HepG2 (cell line): ENCODE data around the gene DOCK4. TPM values are rescaled to one million over a fixed set of nuclear protein-coding genes. Genes with fewer than 3 reads are reported as not detected.
A peak's percentile ranks its signal among the peaks of the same experiment; 100 is the strongest.

Source experiments
- ATF7 ChIP-seq, 2 experiments: fragments of 450-650 bp in 1 of 2; sonication (generic) in 1 of 2; formaldehyde crosslinking in 1 of 2; IDR thresholded peaks; 2 replicates each; pipeline versions ENCODE4 v1.4.0 to v1.6.1; 2016 to 2020; ENCODE audit warnings: antibody characterized with exemption in 1 of 2, mild to moderate bottlenecking in 1 of 2, missing genetic modification reagents in 1 of 2
- DNMT3B ChIP-seq: conservative IDR thresholded peaks from 2 replicates; pipeline ENCODE4 v1.6.1; 2016; ENCODE audit warnings: missing biosample characterization, control low read depth
- EHMT2 ChIP-seq: fragments of 200-600 bp; sonication (generic); IDR thresholded peaks from 2 replicates; pipeline ENCODE4 v1.7.0; 2017; ENCODE audit warnings: antibody characterized with exemption, low read depth, low read length, borderline replicate concordance
- FOXP4 ChIP-seq: sonication (generic); formaldehyde crosslinking; IDR thresholded peaks from 2 replicates; pipeline ENCODE4 v1.4.0; 2020; ENCODE audit warnings: missing genetic modification reagents
- JARID2 ChIP-seq: sonication (generic); formaldehyde crosslinking; IDR thresholded peaks from 2 replicates; pipeline ENCODE4 v1.8.1; 2023; ENCODE audit warnings: missing genetic modification reagents, inconsistent platforms; ENCODE audit not compliant: insufficient replicate concordance
- NR2F6 ChIP-seq, 2 experiments: IDR thresholded peaks; 2 replicates each; pipeline ENCODE4 v1.6.1; 2016; ENCODE audit warnings: antibody characterized with exemption in 1 of 2, mild to moderate bottlenecking in 1 of 2
- PCBP1 ChIP-seq: fragments of 200-400 bp; formaldehyde crosslinking; IDR thresholded peaks from 2 replicates; pipeline ENCODE4 v1.6.1; 2017; ENCODE audit warnings: mild to moderate bottlenecking, low read depth, low read length, borderline replicate concordance
- PPARG ChIP-seq: conservative IDR thresholded peaks from 2 replicates; pipeline ENCODE4 v1.6.1; 2016; ENCODE audit warnings: missing biosample characterization, missing genetic modification reagents
- PRDM10 ChIP-seq: sonication (generic); formaldehyde crosslinking; IDR thresholded peaks from 2 replicates; pipeline ENCODE4 v1.4.0; 2020; ENCODE audit warnings: low read depth, missing genetic modification reagents
- TFDP1 ChIP-seq: IDR thresholded peaks from 2 replicates; pipeline ENCODE4 v1.6.1; 2016; ENCODE audit warnings: missing compliant biosample characterization, missing genetic modification reagents, borderline replicate concordance
- TFDP2 ChIP-seq: sonication (generic); formaldehyde crosslinking; IDR thresholded peaks from 2 replicates; pipeline ENCODE4 v1.4.0; 2020; ENCODE audit warnings: missing genetic modification reagents
- TOPORS ChIP-seq: sonication (generic); formaldehyde crosslinking; IDR thresholded peaks from 2 replicates; pipeline ENCODE4 v1.8.0; 2023; ENCODE audit warnings: mild to moderate bottlenecking, missing genetic modification reagents
- TSC22D2 ChIP-seq: sonication (generic); formaldehyde crosslinking; IDR thresholded peaks from 2 replicates; pipeline ENCODE4 v1.5.1; 2020; ENCODE audit warnings: missing genetic modification reagents, mild to moderate bottlenecking, borderline replicate concordance
- XRCC5 ChIP-seq: fragments of 200-400 bp; formaldehyde crosslinking; optimal IDR thresholded peaks from 2 replicates; pipeline ENCODE3; 2017; ENCODE audit warnings: mild to moderate bottlenecking, low read length
- ZNF207 ChIP-seq: fragments of 450-650 bp; IDR thresholded peaks from 2 replicates; pipeline ENCODE4 v1.6.1; 2016; ENCODE audit warnings: antibody characterized with exemption, borderline replicate concordance
- ZNF329 ChIP-seq: sonication (generic); formaldehyde crosslinking; IDR thresholded peaks from 2 replicates; pipeline ENCODE4 v1.9.0; 2021; ENCODE audit warnings: low read depth, mild to moderate bottlenecking, missing genetic modification reagents
- ZNF331 ChIP-seq: sonication (generic); formaldehyde crosslinking; IDR thresholded peaks from 2 replicates; pipeline ENCODE4 v1.4.0; 2020; ENCODE audit warnings: missing genetic modification reagents
- ZNF607 ChIP-seq: sonication (generic); formaldehyde crosslinking; IDR thresholded peaks from 2 replicates; pipeline ENCODE4 v1.5.1; 2020; ENCODE audit warnings: missing genetic modification reagents, mild to moderate bottlenecking, borderline replicate concordance
- ZNF644 ChIP-seq: IDR thresholded peaks from 2 replicates; pipeline ENCODE4 v1.6.1; 2016; ENCODE audit warnings: low read depth
- ZSCAN20 ChIP-seq: sonication (generic); formaldehyde crosslinking; IDR thresholded peaks from 2 replicates; pipeline ENCODE4 v1.4.0; 2020; ENCODE audit warnings: missing genetic modification reagents, mild to moderate bottlenecking, borderline replicate concordance
- polyA plus RNA-seq, 8 experiments: library from polyadenylated mRNA; depleted of rRNA in 3 of 8; stranded (reverse) in 7 of 8; unstranded in 1 of 8; fragments of >200 nt; fragmentation: Illumina TruSeq in 4 of 8; extraction: Trizol in 4 of 8; gene quantifications; 2 replicates each; pipeline versions ENCODE4 v1.2.1 to v1.2.3, GENCODE V29; 2011 to 2016; ENCODE audit warnings: low read depth in 4 of 8, missing spikeins in 1 of 8, mixed read lengths in 1 of 8; ENCODE audit not compliant: insufficient read depth in 1 of 8
- total RNA-seq, 5 experiments: library from RNA; depleted of rRNA; stranded (reverse); fragments of >200 nt; fragmentation: Illumina TruSeq; extraction: Trizol; gene quantifications; 2 replicates each; pipeline ENCODE4 v1.2.3, GENCODE V29; 2016; ENCODE audit warnings: low read depth in 1 of 5

The DOCK4 gene
- total and polyA plus RNA-seq, 2 of the 13 experiments (the other 11 are each of a cell fraction or from before 2014, with no cell fraction given): 13.5 to 17.4 TPM

GRCh38 chr7:112086496-112087254 is 119.5 kb downstream of the DOCK4 start (continued):
- TF ChIP-seq ZNF644: peak; percentile 90
- TF ChIP-seq XRCC5: no peak
- no peak for TF ChIP-seq PCBP1
- TF ChIP-seq PRDM10: 0 out of 2 replicates have a peak, but pooled peaks have one; percentile 41
- TF ChIP-seq ZSCAN20 (CRISPR knock-in tag): 0 out of 2 replicates have a peak, but pooled peaks have one; percentile 11
- no peak for TF ChIP-seq ZNF329 (CRISPR knock-in tag)
- TF ChIP-seq DNMT3B (CRISPR knock-in tag): no peak
- no peak for TF ChIP-seq TOPORS
- TF ChIP-seq TFDP1 (CRISPR knock-in tag): peak; percentile 28; the same call in 1 of the 2 replicates
- TF ChIP-seq ATF7 (IDR thresholded peaks at IDR 0.05): no peak
- TF ChIP-seq ATF7 (CRISPR knock-in tag; IDR thresholded peaks at IDR 0.05): no peak
- no peak for TF ChIP-seq NR2F6 (IDR thresholded peaks at IDR 0.05)
- TF ChIP-seq NR2F6 (CRISPR knock-in tag; IDR thresholded peaks at IDR 0.05): peak; percentile 34
- 0 out of 2 replicates have a peak, but pooled peaks have one; percentile 38 for TF ChIP-seq TSC22D2
- no peak for TF ChIP-seq JARID2 (CRISPR knock-in tag)
- TF ChIP-seq ZNF331 (CRISPR knock-in tag): peak; percentile 44; the same call in 1 of the 2 replicates
- no peak for TF ChIP-seq TFDP2 (CRISPR knock-in tag)
- TF ChIP-seq FOXP4 (CRISPR knock-in tag): peak; percentile 63
- peak; percentile 65; the same call in 1 of the 2 replicates for TF ChIP-seq PPARG (CRISPR knock-in tag)
- no peak for TF ChIP-seq EHMT2
- TF ChIP-seq ZNF207: no peak
- no peak for TF ChIP-seq ZNF607
